Trophoblast cell (in vitro differentiated cells and primary cell): ENCODE measurements around the gene IMP4.
A peak's percentile ranks its signal among the peaks of the same experiment; 100 is the strongest.

Experiments used
- DNase-seq, 2 donors: peaks; one replicate each; pipeline ENCODE4 v3.0.0-alpha.2; 2016
- H2AFZ ChIP-seq: 2 replicates; pipeline ENCODE4 v1.6.1; 2013; ENCODE audit warnings: low read length, moderate library complexity, mild to moderate bottlenecking; ENCODE audit not compliant: insufficient read depth, poor library complexity
- H2AK5ac ChIP-seq: 2 replicates; pipeline ENCODE4 v1.6.1; 2013; ENCODE audit warnings: mild to moderate bottlenecking, low read length
- H2BK120ac ChIP-seq: 2 replicates; pipeline ENCODE4 v1.6.1; 2013; ENCODE audit warnings: low read length, mild to moderate bottlenecking, moderate library complexity; ENCODE audit not compliant: insufficient read depth, poor library complexity
- H2BK12ac ChIP-seq: 2 replicates; pipeline ENCODE4 v1.6.1; 2013; ENCODE audit warnings: mild to moderate bottlenecking, low read length, moderate library complexity
- H2BK5ac ChIP-seq: 2 replicates; pipeline ENCODE4 v1.6.1; 2013; ENCODE audit warnings: low read length, low read depth, moderate library complexity, mild to moderate bottlenecking; ENCODE audit not compliant: poor library complexity
- H3K14ac ChIP-seq: 2 replicates; pipeline ENCODE4 v1.6.1; 2013; ENCODE audit warnings: mild to moderate bottlenecking, low read length
- H3K18ac ChIP-seq: 2 replicates; pipeline ENCODE4 v1.6.1; 2013; ENCODE audit warnings: mild to moderate bottlenecking, low read length
- H3K23ac ChIP-seq: 2 replicates; pipeline ENCODE4 v1.6.1; 2013; ENCODE audit warnings: low read length
- H3K27ac ChIP-seq: 2 replicates; pipeline ENCODE4 v1.5.1; 2013; ENCODE audit warnings: low read depth, mild to moderate bottlenecking, inconsistent platforms, low read length, moderate library complexity
- H3K27me3 ChIP-seq: 2 replicates; pipeline ENCODE4 v1.6.1; 2013; ENCODE audit warnings: inconsistent platforms, mild to moderate bottlenecking, low read length, moderate library complexity; ENCODE audit not compliant: insufficient read depth
- H3K36me3 ChIP-seq, 2 experiments: 1 replicate in 1 of 2; 2 replicates in 1 of 2; pipeline ENCODE4 v1.6.1; 2013; ENCODE audit warnings: low read length in 2 of 2, mild to moderate bottlenecking in 2 of 2, moderate library complexity in 1 of 2; ENCODE audit not compliant: insufficient read depth in 2 of 2, control insufficient read depth in 1 of 2
- H3K4ac ChIP-seq: 2 replicates; pipeline ENCODE4 v1.6.1; 2013; ENCODE audit warnings: low read depth, mild to moderate bottlenecking, low read length, moderate library complexity
- H3K4me1 ChIP-seq, 2 experiments: 1 replicate in 1 of 2; 2 replicates in 1 of 2; pipeline ENCODE4 v1.6.1; 2013; ENCODE audit warnings: low read length in 2 of 2, mild to moderate bottlenecking in 2 of 2, moderate library complexity in 1 of 2; ENCODE audit not compliant: insufficient read depth in 2 of 2, control insufficient read depth in 1 of 2
- H3K4me2 ChIP-seq: 2 replicates; pipeline ENCODE4 v1.6.1; 2013; ENCODE audit warnings: inconsistent platforms, mild to moderate bottlenecking, low read length, moderate library complexity
- H3K4me3 ChIP-seq: 2 replicates; pipeline ENCODE4 v1.5.1; 2013; ENCODE audit warnings: mild to moderate bottlenecking, low read depth, low read length, inconsistent platforms
- H3K79me1 ChIP-seq: one replicate; pipeline ENCODE4 v1.6.1; 2013; ENCODE audit warnings: low read length
- H3K79me2 ChIP-seq: 2 replicates; pipeline ENCODE4 v1.6.1; 2013; ENCODE audit warnings: low read length, mild to moderate bottlenecking; ENCODE audit not compliant: control insufficient read depth, insufficient read depth, poor library complexity
- H3K9ac ChIP-seq: 2 replicates; pipeline ENCODE4 v1.6.1; 2013; ENCODE audit warnings: mild to moderate bottlenecking, low read length
- H3K9me3 ChIP-seq: 2 replicates; pipeline ENCODE4 v1.6.1; 2013; ENCODE audit warnings: low read depth, mild to moderate bottlenecking, control low read depth, inconsistent platforms, low read length; ENCODE audit not compliant: insufficient read depth
- H4K12ac ChIP-seq: 2 replicates; pipeline ENCODE4 v1.6.1; 2013; ENCODE audit warnings: low read depth, mild to moderate bottlenecking, low read length, moderate library complexity
- H4K8ac ChIP-seq: 2 replicates; pipeline ENCODE4 v1.6.1; 2013; ENCODE audit warnings: low read depth, mild to moderate bottlenecking, low read length, moderate library complexity
- H4K91ac ChIP-seq: one replicate; pipeline ENCODE4 v1.6.1; 2013; ENCODE audit warnings: low read depth, mild to moderate bottlenecking, low read length, moderate library complexity
- WGBS: extraction: QIAGEN DNeasy Blood & Tissue Kit; methylation state at CpG from one replicate; pipeline ENCODE4 v1.1.7; 2013; ENCODE audit warnings: missing lambda C conversion rate; ENCODE audit not compliant: insufficient read length, insufficient coverage; ENCODE audit errors: extremely low coverage; 5-methylcytosine and 5-hydroxymethylcytosine counted together

The IMP4 gene

GRCh38 chr2:130391058-130391871 lies 48.6 kb downstream of the IMP4 start:
- DNase-seq = peak; percentile 89 to 91
- Histone ChIP-seq H2BK5ac (no peak overlapping the region), H3K79me1 (peaks cover 3% of the 10 kb centered on the region), H3K4me3 (peak overlapping the region; percentile 83), H3K23ac (no peak overlapping the region), H2BK12ac (no peak overlapping the region), H3K79me2 (peaks cover 3% of the 10 kb centered on the region), H3K27ac (peak overlapping the region; percentile 58), H3K27me3 (no peaks in the 10 kb centered on the region), H3K14ac (peak overlapping the region; percentile 59), H3K9me3 (peaks cover 2% of the 10 kb centered on the region), H4K12ac (peak overlapping the region; percentile 43), H3K4me1 (peaks cover 6 to 13% of the 10 kb centered on the region in 2 experiments), H3K4ac (peak overlapping the region; percentile 17), H2AK5ac (no peak overlapping the region), H3K36me3 (no peaks in the 10 kb centered on the region), H4K8ac (peak overlapping the region; percentile 81), H2BK120ac (peak overlapping the region; percentile 54), H2AFZ (peak overlapping the region; percentile 84), H4K91ac (peak overlapping the region; percentile 72), H3K18ac (peak overlapping the region; percentile 61), H3K9ac (peak overlapping the region; percentile 70), H3K4me2 (peak overlapping the region; percentile 82)
- WGBS = no CpG with 5 or more reads among the region's 59 CpGs

DNA sequence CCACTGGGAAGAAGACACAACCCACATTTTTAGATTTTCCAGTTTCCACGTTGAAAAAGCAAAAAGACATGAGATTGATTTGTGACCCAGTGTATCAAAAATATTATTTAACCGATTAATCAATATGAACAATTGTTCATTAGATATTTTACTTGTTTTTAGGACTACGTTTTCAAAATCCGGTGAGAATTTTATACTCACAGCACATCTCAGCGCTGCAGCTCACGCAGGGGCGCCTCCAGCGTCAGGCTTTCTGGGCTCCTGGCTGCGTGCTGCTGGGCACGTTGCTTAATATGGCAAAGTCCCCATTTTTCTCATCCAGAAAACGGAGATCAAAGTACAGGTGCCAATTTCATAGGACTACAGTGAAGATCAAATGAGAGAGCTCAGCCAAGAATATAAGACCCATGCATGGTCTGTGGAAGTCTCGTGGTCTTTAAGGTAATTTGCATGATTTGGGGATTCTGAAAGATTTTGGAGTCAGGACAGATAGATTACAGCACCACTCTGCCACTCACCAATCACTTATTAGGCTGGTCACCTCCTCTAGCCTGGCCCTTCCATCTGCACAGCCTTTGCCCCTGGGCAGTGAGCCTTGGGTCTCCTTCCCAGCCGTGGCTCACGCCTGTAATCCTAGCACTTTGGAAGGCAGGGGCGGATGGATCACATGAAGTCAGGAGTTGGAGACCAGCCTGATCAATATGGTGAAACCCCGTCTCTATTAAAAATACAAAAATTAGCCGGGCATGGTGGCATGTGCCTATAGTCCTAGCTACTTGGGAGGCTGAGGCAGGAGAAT lies 49.4 kb downstream of the IMP4 start:
- H3K79me1 ChIP-seq = peaks cover 3% of the 10 kb centered on the region
- H2AFZ ChIP-seq = no peak overlapping the region
- H3K9ac ChIP-seq = no peak overlapping the region
- H4K91ac ChIP-seq = no peak overlapping the region
- H2BK12ac ChIP-seq = no peak overlapping the region
- H3K9me3 ChIP-seq = no peaks in the 10 kb centered on the region
- H3K4me3 ChIP-seq = no peak overlapping the region
- H4K8ac ChIP-seq = no peak overlapping the region
- H3K36me3 ChIP-seq = no peaks in the 10 kb centered on the region
- no peak overlapping the region for H3K14ac ChIP-seq
- H4K12ac ChIP-seq = no peak overlapping the region
- no peak overlapping the region for H3K4ac ChIP-seq
- H3K79me2 ChIP-seq = peaks cover 3% of the 10 kb centered on the region
- peaks cover 6 to 13% of the 10 kb centered on the region in 2 experiments for H3K4me1 ChIP-seq
- no peak overlapping the region for H2BK120ac ChIP-seq
- H2AK5ac ChIP-seq = no peak overlapping the region
- DNase-seq = no peak
- H3K18ac ChIP-seq = no peak overlapping the region
- no peak overlapping the region for H3K23ac ChIP-seq
- no peak overlapping the region for H2BK5ac ChIP-seq
- H3K27ac ChIP-seq = peak overlapping the region; percentile 58
- peak overlapping the region; percentile 82 for H3K4me2 ChIP-seq
- WGBS = no CpG with 5 or more reads among the region's 17 CpGs
- no peaks in the 10 kb centered on the region for H3K27me3 ChIP-seq

DNA sequence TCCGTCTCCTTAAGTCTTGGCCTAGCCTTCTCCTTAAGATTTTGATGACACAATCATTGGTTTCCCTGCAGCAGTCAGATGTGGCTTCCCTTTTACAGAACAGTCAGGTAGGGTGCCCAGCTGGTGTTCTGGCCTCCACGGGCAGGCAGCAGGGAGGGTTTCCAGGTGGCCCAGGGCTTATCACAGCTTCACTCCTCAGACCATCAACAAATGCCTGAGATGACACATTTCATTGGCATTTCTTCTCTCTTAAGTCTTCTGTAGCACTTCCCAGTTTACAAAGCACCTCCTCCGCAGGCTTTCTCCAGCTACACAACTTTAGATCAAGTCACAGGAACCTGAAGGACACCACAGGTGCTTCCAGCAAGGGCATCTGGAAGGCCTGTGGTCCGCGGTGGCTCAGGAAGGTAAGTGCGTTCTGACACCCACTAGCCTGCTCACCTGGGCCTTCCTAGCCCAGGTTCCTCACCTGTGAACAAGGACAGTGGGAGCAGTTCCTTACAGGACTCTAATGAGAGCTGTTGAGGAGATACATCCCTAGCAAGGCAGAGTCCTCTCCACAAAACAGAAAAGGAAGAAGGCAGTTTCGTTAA lies 50.7 kb downstream of the IMP4 start:
- H2AK5ac ChIP-seq = no peak overlapping the region
- H4K91ac ChIP-seq = no peak overlapping the region
- H3K4ac ChIP-seq = no peak overlapping the region
- no peak overlapping the region for H4K12ac ChIP-seq
- no CpG with 5 or more reads among the region's 7 CpGs for WGBS
- no peak overlapping the region for H2BK12ac ChIP-seq
- no peak overlapping the region for H3K23ac ChIP-seq
- no peak overlapping the region for H3K18ac ChIP-seq
- H3K27me3 ChIP-seq = no peaks in the 10 kb centered on the region
- H3K79me1 ChIP-seq = peaks cover 3% of the 10 kb centered on the region
- H3K9me3 ChIP-seq = no peaks in the 10 kb centered on the region
- H4K8ac ChIP-seq = no peak overlapping the region
- peaks cover 3% of the 10 kb centered on the region for H3K79me2 ChIP-seq
- H2BK120ac ChIP-seq = no peak overlapping the region
- no peak overlapping the region for H3K4me3 ChIP-seq
- peak; percentile 33 to 64 for DNase-seq
- no peak overlapping the region for H3K4me2 ChIP-seq
- no peaks in the 10 kb centered on the region for H3K36me3 ChIP-seq
- peaks cover 6 to 13% of the 10 kb centered on the region in 2 experiments for H3K4me1 ChIP-seq
- H3K9ac ChIP-seq = no peak overlapping the region
- no peak overlapping the region for H3K14ac ChIP-seq
- H2BK5ac ChIP-seq = no peak overlapping the region
- H3K27ac ChIP-seq = no peak overlapping the region
- no peak overlapping the region for H2AFZ ChIP-seq
